ENCODE results near the gene NDST3.

DNA sequence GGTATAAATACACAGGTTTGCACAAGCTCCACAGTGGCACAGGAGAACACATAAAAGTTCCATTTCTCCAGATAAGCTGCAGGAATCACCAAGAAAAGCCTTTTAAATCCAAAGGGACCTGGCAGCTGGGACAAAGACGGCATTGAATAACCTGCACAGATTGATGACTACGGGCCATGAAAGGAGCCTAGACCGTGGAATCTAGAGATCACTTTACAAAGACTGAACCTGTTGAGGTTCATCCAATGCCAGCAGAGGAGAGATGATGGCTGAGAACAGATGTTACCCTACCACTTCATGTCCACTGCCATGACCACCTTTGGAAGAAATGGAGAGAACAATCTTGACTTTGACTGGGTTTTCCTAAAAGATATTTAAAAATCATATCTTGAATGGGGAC, 229.8 kb downstream of the NDST3 start:
- TF ChIP-seq, protein P1, sequence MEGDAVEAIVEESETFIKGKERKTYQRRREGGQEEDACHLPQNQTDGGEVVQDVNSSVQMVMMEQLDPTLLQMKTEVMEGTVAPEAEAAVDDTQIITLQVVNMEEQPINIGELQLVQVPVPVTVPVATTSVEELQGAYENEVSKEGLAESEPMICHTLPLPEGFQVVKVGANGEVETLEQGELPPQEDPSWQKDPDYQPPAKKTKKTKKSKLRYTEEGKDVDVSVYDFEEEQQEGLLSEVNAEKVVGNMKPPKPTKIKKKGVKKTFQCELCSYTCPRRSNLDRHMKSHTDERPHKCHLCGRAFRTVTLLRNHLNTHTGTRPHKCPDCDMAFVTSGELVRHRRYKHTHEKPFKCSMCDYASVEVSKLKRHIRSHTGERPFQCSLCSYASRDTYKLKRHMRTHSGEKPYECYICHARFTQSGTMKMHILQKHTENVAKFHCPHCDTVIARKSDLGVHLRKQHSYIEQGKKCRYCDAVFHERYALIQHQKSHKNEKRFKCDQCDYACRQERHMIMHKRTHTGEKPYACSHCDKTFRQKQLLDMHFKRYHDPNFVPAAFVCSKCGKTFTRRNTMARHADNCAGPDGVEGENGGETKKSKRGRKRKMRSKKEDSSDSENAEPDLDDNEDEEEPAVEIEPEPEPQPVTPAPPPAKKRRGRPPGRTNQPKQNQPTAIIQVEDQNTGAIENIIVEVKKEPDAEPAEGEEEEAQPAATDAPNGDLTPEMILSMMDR (IDR thresholded peaks at IDR 0.05) = no peak
- no peak for TF ChIP-seq POLR2A (IDR thresholded peaks at IDR 0.05)

Measured in tibial nerve (tissue), 3 donors.